Fibroblast of the aortic adventitia (primary cell): ENCODE data around the gene SUN1. TPM values are rescaled to one million over a fixed set of nuclear protein-coding genes. Genes with fewer than 3 reads are reported as not detected.

Experiments
- total RNA-seq: library from RNA; depleted of rRNA; stranded (reverse); fragments of >200 nt; gene quantifications from 2 replicates; pipeline ENCODE4 v1.2.3, GENCODE V29; 2012; ENCODE audit warnings: low replicate concordance

SUN1 gene
- total RNA-seq, 1 donor, result 211 TPM

Other genes starting within 250 kb of the SUN1 start
- gene DNAAF5, start 105.8 kb upstream of the SUN1 start, total RNA-seq, result 10.5 and 22.0 TPM in 2 replicates
- gene PRKAR1B, start 105.2 kb upstream of the SUN1 start, total RNA-seq, result 7.0 and 10.1 TPM in 2 replicates
- 13.5 and 14.2 TPM in 2 replicates for gene GET4, start 44.1 kb downstream of the SUN1 start, total RNA-seq
- gene ADAP1, start 122.2 kb downstream of the SUN1 start, total RNA-seq, result 0.57 and 0.72 TPM in 2 replicates
- gene COX19, start 143.1 kb downstream of the SUN1 start, total RNA-seq, result 12.5 and 15.0 TPM in 2 replicates
- not detected in 2 replicates for gene CYP2W1, start 150.7 kb downstream of the SUN1 start, total RNA-seq
- 1.2 and 1.6 TPM in 2 replicates for gene GPR146, start 212.1 kb downstream of the SUN1 start, total RNA-seq